T-cell (primary cell): ENCODE data around the gene CTNND2. TPM values are rescaled to one million over a fixed set of nuclear protein-coding genes. Genes with fewer than 3 reads are reported as not detected.

ENCODE experiments used
- ATAC-seq, 4 experiments: fragments of 200-7000 bp in 3 of 4; fragments of 150-1000 bp in 1 of 4; cut with Tn5 transposase; replicated peaks in 1 of 4; 1 replicate in 3 of 4; 2 replicates in 1 of 4; pipeline ENCODE4 v1.10.0; 2021; ENCODE audit warnings: moderate library complexity in 3 of 4, mild to moderate bottlenecking in 2 of 4, moderate number of reproducible peaks in 1 of 4
- CTCF ChIA-PET, 2 donors: fragments of 300-600 bp; sonication (Branson Sonifier 250); formaldehyde crosslinking; loops; one replicate each; lab custom pipeline; 2022; ENCODE audit warnings: antibody characterized with exemption in 2 of 2; lab: Charles Lee
- POLR2A ChIA-PET, 2 donors: fragments of 300-600 bp; sonication (Branson Sonifier 250); formaldehyde crosslinking; loops; one replicate each; lab custom pipeline; 2022; ENCODE audit warnings: antibody characterized with exemption in 2 of 2; lab: Charles Lee
- DNase-seq, 35 experiments: peaks; one replicate each; pipeline versions ENCODE4 v3.0.0 to v3.0.0-alpha.2; 2013 to 2023
- H3K27ac ChIP-seq: one replicate; pipeline ENCODE4 v1.5.1; 2013; ENCODE audit warnings: low read length
- H3K27me3 ChIP-seq, 2 experiments: replicated peaks in 1 of 2; 1 replicate in 1 of 2; 2 replicates in 1 of 2; pipeline versions ENCODE4 v1.6.1 to v1.7.0; 2013; ENCODE audit warnings: low read length in 1 of 2, mixed read lengths in 1 of 2; ENCODE audit not compliant: control insufficient read depth in 2 of 2, insufficient read depth in 2 of 2; ENCODE audit errors: extremely low read depth in 1 of 2
- H3K36me3 ChIP-seq, 2 donors: 1 replicate in 1 of 2; 2 replicates in 1 of 2; pipeline versions ENCODE4 v1.6.1 to v1.7.0; 2013; ENCODE audit warnings: low read length in 1 of 2; ENCODE audit not compliant: control insufficient read depth in 2 of 2, insufficient read depth in 1 of 2; ENCODE audit errors: extremely low read depth in 1 of 2
- H3K4me1 ChIP-seq, 2 experiments: 1 replicate in 1 of 2; 2 replicates in 1 of 2; pipeline versions ENCODE4 v1.6.1 to v1.7.0; 2013; ENCODE audit warnings: low read length in 2 of 2, mixed read lengths in 1 of 2; ENCODE audit not compliant: insufficient read depth in 2 of 2, control insufficient read depth in 1 of 2; ENCODE audit errors: extremely low read depth in 1 of 2
- H3K4me3 ChIP-seq, 2 donors: 1 replicate in 1 of 2; 2 replicates in 1 of 2; pipeline versions ENCODE4 v1.5.1 to v1.7.0; 2013; ENCODE audit warnings: mild to moderate bottlenecking in 2 of 2, low read length in 1 of 2, moderate library complexity in 1 of 2; ENCODE audit not compliant: control insufficient read depth in 1 of 2; ENCODE audit errors: extremely low read depth in 1 of 2
- H3K9me3 ChIP-seq: 2 replicates; pipeline ENCODE4 v1.7.0; 2013
- H3K27ac Mint-ChIP-seq, 2 donors: one replicate each; pipeline ENCODE4 v1.8.0; 2020 to 2021; ENCODE audit warnings: mild to moderate bottlenecking in 2 of 2, mixed read lengths in 2 of 2
- H3K27me3 Mint-ChIP-seq, 2 donors: one replicate each; pipeline ENCODE4 v1.8.0; 2021 to 2022; ENCODE audit warnings: mixed read lengths in 2 of 2
- H3K36me3 Mint-ChIP-seq: one replicate; pipeline ENCODE4 v1.8.0; 2021; ENCODE audit warnings: mixed read lengths
- H3K4me1 Mint-ChIP-seq, 3 donors: one replicate each; pipeline ENCODE4 v1.8.0; 2020 to 2022; ENCODE audit warnings: mixed read lengths in 3 of 3, mild to moderate bottlenecking in 1 of 3
- H3K4me3 Mint-ChIP-seq, 3 donors: one replicate each; pipeline ENCODE4 v1.8.0; 2020 to 2022; ENCODE audit warnings: mild to moderate bottlenecking in 3 of 3, mixed read lengths in 3 of 3, moderate library complexity in 3 of 3
- H3K9me3 Mint-ChIP-seq, 3 donors: one replicate each; pipeline ENCODE4 v1.8.0; 2020 to 2022; ENCODE audit warnings: mixed read lengths in 3 of 3
- WGBS: methylation state at CpG from one replicate; pipeline ENCODE4 v1.1.5; 2013; ENCODE audit warnings: missing lambda C conversion rate; ENCODE audit not compliant: insufficient coverage; 5-methylcytosine and 5-hydroxymethylcytosine counted together
- total RNA-seq, 35 experiments: library from RNA in 6 of 35; stranded (reverse) in 6 of 35; fragments of 120-200 nt in 1 of 35; gene quantifications; one replicate each; pipeline versions ENCODE4 v1.2.1 to v1.2.4 and lab custom pipeline; 2013 to 2026

CTNND2 gene
- total RNA-seq, 5 donors from 2014 or later (not counting 1 experiment from before 2014, with no cell fraction given) = 0.22 TPM; not detected in 4

GRCh38 chr5:11522796-11523195 is 381.4 kb downstream of the CTNND2 start:
- H3K9me3 ChIP-seq = no peaks in the 10 kb centered on the region
- no peak overlapping the region for H3K4me3 ChIP-seq
- no peak overlapping the region for H3K27ac ChIP-seq
- whole genome bisulfite sequencing = no CpG with 5 or more reads among the region's 4 CpGs
- ChIA-PET CTCF (no interaction called here), POLR2A (no interaction called here)
- H3K27ac Mint-ChIP-seq = no peak overlapping the region
- no peaks in the 10 kb centered on the region for H3K36me3 Mint-ChIP-seq
- H3K4me3 Mint-ChIP-seq = no peak overlapping the region
- no peaks in the 10 kb centered on the region for H3K27me3 Mint-ChIP-seq
- H3K36me3 ChIP-seq = no peaks in the 10 kb centered on the region
- H3K4me1 Mint-ChIP-seq = no peaks in the 10 kb centered on the region
- no peaks in the 10 kb centered on the region for H3K4me1 ChIP-seq
- ATAC-seq (no peak), DNase-seq (no peak)
- H3K9me3 Mint-ChIP-seq = no peaks in the 10 kb centered on the region
- no peaks in the 10 kb centered on the region for H3K27me3 ChIP-seq

- H3K4me3 ChIP-seq = no peak overlapping the region
- H3K27ac Mint-ChIP-seq = no peak overlapping the region
- no peaks in the 10 kb centered on the region for H3K4me1 Mint-ChIP-seq
- no peak for ATAC-seq
- 94% methylated on average over 3 of the region's 3 CpGs for WGBS
- no peaks in the 10 kb centered on the region for H3K27me3 ChIP-seq
- H3K9me3 ChIP-seq = no peaks in the 10 kb centered on the region
- H3K36me3 Mint-ChIP-seq = no peaks in the 10 kb centered on the region
- no peaks in the 10 kb centered on the region for H3K36me3 ChIP-seq
- H3K27ac ChIP-seq = no peak overlapping the region
- no peak overlapping the region for H3K4me3 Mint-ChIP-seq
- no peaks in the 10 kb centered on the region for H3K4me1 ChIP-seq
- DNase-seq = no peak
- H3K9me3 Mint-ChIP-seq = no peaks in the 10 kb centered on the region
- H3K27me3 Mint-ChIP-seq = no peaks in the 10 kb centered on the region
- ChIA-PET POLR2A (no interaction called here), CTCF (no interaction called here)
Measured at GRCh38 chr5:11520241-11520930, 383.9 kb downstream of the CTNND2 start.

GRCh38 chr5:11519236-11519635 is 385.0 kb downstream of the CTNND2 start:
- Mint-ChIP-seq H3K36me3 (no peaks in the 10 kb centered on the region), H3K27me3 (no peaks in the 10 kb centered on the region), H3K27ac (no peak overlapping the region), H3K4me1 (no peaks in the 10 kb centered on the region), H3K9me3 (no peaks in the 10 kb centered on the region), H3K4me3 (no peak overlapping the region)
- DNase-seq (no peak), ATAC-seq (no peak)
- H3K36me3 ChIP-seq = no peaks in the 10 kb centered on the region
- ChIA-PET POLR2A (no interaction called here), CTCF (no interaction called here)
- no peak overlapping the region for H3K4me3 ChIP-seq
- H3K4me1 ChIP-seq = no peaks in the 10 kb centered on the region
- no peak overlapping the region for H3K27ac ChIP-seq
- H3K9me3 ChIP-seq = no peaks in the 10 kb centered on the region
- WGBS = no CpG with 5 or more reads among the region's 2 CpGs
- no peaks in the 10 kb centered on the region for H3K27me3 ChIP-seq

DNA sequence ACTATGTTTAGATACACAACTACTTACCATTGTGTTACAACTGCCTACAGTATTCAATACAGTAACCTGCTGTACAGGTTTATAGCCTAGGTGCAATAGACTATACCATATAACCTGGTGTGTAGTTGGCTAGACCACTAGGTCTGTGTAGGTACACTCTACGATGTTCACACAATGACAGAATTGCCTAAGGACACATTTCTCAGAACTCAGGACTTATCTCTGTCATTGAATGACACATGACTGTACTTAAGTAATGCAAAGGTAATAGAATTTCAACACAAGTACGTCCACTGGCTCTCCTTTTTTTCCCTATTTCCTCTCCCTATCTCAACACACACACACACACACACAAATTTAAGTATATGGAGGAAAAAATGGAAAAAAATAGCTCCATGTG is 385.6 kb downstream of the CTNND2 start:
- H3K27me3 ChIP-seq = no peaks in the 10 kb centered on the region
- no peak overlapping the region for H3K4me3 Mint-ChIP-seq
- no peaks in the 10 kb centered on the region for H3K36me3 ChIP-seq
- H3K9me3 ChIP-seq = no peaks in the 10 kb centered on the region
- no CpG with 5 or more reads among the region's 2 CpGs for WGBS
- CTCF ChIA-PET = no interaction called here
- H3K27ac Mint-ChIP-seq = no peak overlapping the region
- POLR2A ChIA-PET = no interaction called here
- no peaks in the 10 kb centered on the region for H3K4me1 Mint-ChIP-seq
- no peaks in the 10 kb centered on the region for H3K36me3 Mint-ChIP-seq
- no peak for ATAC-seq
- no peak overlapping the region for H3K27ac ChIP-seq
- no peak overlapping the region for H3K4me3 ChIP-seq
- H3K4me1 ChIP-seq = no peaks in the 10 kb centered on the region
- DNase-seq = no peak
- H3K9me3 Mint-ChIP-seq = no peaks in the 10 kb centered on the region
- H3K27me3 Mint-ChIP-seq = no peaks in the 10 kb centered on the region

DNA sequence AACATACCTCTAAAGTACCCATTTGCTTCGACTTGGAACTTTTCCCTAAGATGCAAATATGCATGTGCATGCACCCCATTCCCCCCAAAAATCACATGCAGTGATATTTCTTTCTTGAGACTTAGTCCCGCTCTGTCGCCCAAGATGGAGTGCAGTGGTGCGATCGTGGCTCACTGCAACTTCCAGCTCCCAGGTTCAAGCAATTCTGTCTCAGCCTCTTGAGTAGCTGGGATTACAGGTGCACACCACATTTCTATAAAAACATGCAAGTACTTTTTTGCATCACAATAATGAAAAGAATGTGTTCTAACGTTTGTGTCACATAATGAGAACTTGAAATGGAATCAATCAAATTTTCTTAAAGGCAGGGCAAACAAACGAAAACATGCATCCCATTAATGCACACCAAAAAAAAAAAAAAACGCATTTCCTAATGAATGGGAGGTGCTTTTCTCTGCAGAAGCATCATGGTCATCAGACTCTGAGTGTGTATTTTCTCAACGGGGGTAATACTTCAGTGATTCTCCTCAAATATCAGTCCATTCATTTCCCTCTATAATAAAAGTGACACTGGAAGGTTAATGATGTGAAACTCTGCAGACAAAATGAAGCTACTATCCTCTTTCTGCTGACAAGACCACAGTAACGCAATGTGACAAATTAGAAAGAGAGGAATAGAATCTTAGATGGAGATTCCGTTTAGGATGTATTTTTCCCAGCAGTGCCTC is 389.4 kb downstream of the CTNND2 start:
- Histone ChIP-seq H3K4me3 (no peak overlapping the region), H3K27ac (no peak overlapping the region), H3K4me1 (no peaks in the 10 kb centered on the region), H3K9me3 (no peaks in the 10 kb centered on the region), H3K27me3 (no peaks in the 10 kb centered on the region), H3K36me3 (no peaks in the 10 kb centered on the region)
- 85% methylated on average over 5 of the region's 11 CpGs for WGBS
- ChIA-PET CTCF (no interaction called here), POLR2A (no interaction called here)
- DNase-seq (no peak), ATAC-seq (no peak)
- Mint-ChIP-seq H3K27ac (no peak overlapping the region), H3K9me3 (no peaks in the 10 kb centered on the region), H3K36me3 (no peaks in the 10 kb centered on the region), H3K4me3 (no peak overlapping the region), H3K4me1 (no peaks in the 10 kb centered on the region), H3K27me3 (no peaks in the 10 kb centered on the region)

DNA sequence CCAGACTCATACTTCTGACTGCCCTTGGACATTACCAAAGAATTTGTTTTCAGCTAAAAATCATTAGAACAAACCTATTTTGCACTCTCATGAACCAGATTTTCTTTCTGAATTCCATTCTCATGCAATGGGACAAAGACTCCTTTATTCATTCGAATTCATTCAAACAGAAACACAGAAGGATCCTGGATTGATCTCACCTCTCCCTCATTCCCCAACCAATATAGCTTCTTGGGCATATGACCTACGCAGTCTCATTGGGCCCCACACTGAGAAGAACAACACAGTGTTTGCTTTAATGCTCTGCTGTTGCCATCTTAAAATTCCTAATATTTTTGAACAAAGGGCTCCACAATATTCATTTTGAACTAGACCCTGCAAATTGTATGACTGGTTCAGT is 392.4 kb downstream of the CTNND2 start:
- Mint-ChIP-seq H3K9me3 (peaks cover 0 to 2% (median 0%) of the 10 kb centered on the region in 3 donors), H3K27ac (no peak overlapping the region), H3K27me3 (peaks cover 0 to 2% of the 10 kb centered on the region in 2 donors), H3K4me3 (no peak overlapping the region), H3K36me3 (no peaks in the 10 kb centered on the region), H3K4me1 (no peaks in the 10 kb centered on the region)
- CTCF ChIA-PET = no interaction called here
- no peak overlapping the region for H3K27ac ChIP-seq
- no peaks in the 10 kb centered on the region for H3K36me3 ChIP-seq
- POLR2A ChIA-PET = no interaction called here
- no peaks in the 10 kb centered on the region for H3K9me3 ChIP-seq
- ATAC-seq (no peak), DNase-seq (no peak)
- H3K4me1 ChIP-seq = no peaks in the 10 kb centered on the region
- 71% methylated on average over 2 of the region's 2 CpGs for WGBS
- H3K4me3 ChIP-seq = no peak overlapping the region
- no peaks in the 10 kb centered on the region for H3K27me3 ChIP-seq
